Stimulated activated CD8-positive, alpha-beta memory T cell treated with anti-CD3 and anti-CD28 coated beads, Interleukin-15, amount 100 ng/mL, for 1 hour (primary cell): ENCODE measurements around the gene TIMD4.
A peak's percentile ranks its signal among the peaks of the same experiment; 100 is the strongest.
"Not testable (repeated sequence)": the region's sequence is repeated elsewhere in the genome, so short reads cannot be mapped to it uniquely, and the experiment has no call there.

Experiments
- DNase-seq: peaks from one replicate; pipeline ENCODE4 v3.0.0-alpha.2; 2020; ENCODE audit warnings: low read depth

TIMD4 gene

DNA sequence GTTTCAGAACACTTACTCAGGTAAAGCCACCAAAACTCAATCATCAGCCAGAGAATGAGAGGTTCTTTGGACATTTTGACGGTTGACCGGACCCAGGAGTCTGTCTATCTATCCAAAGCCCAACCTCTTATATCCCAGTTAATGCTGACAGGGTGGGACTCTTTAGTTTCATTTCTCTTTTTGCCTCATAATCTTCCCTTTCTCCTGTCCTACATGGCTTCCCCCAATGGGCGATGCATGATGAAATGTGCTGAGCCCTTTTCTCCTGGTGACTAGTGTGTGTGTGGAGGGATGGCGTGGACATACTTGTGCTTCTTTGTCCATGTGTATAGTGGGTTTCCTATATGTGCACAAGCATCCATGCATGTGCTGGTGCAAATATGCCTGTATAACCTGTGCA, at the start of gene TIMD4:
Gene TIMD4 (minus strand): TSS at position 102 of the 400 bp plus-strand sequence. CDS start 28 bp downstream, at position 74.
- no peak for DNase-seq

DNA sequence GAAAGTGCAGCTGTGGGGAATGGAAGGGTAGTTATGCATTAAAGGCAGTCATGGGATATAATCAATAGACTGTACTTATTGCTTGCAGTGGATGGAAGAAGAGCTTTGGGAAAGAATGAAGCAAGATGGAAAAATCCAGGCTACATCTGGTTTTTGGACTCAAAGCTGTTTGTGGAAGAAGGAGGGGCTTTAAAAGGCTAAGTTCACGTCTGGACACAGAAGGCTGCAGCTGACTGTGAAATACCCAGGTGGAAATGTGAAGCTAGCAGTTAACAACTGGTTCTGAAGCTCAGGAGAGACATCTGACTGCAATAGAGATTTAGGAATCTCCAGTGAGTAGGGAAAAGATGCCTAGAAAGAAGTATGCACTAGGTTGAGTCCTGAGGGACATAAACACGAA, 43.2 kb upstream of the TIMD4 start:
- DNase-seq: no peak

- no peak for DNase-seq
These were observed 42.0 kb upstream of the TIMD4 start for GRCh38 chr5:157004893-157005551.

GRCh38 chr5:156991714-156992113, 28.7 kb upstream of the TIMD4 start:
- DNase-seq: no peak

DNA sequence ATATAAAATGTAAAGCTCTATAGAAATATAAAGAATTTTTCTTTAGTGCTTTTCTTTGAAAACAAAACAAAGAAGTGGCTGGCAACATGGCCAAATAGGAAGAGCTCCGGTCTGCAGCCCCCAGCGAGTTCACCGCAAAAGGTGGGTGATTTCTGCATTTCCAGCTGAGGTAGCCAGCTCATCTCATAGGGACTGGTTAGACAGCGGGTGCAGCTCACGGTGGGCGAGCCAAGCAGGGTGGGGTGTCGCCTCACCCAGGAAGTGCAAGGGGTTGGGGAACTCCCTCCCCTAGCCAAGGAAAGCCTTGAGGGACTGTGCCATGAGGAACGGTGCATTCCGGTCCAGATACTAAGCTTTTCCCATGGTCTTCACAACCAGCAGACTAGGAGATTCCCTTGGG, 21.0 kb upstream of the TIMD4 start:
- no peak for DNase-seq

DNA sequence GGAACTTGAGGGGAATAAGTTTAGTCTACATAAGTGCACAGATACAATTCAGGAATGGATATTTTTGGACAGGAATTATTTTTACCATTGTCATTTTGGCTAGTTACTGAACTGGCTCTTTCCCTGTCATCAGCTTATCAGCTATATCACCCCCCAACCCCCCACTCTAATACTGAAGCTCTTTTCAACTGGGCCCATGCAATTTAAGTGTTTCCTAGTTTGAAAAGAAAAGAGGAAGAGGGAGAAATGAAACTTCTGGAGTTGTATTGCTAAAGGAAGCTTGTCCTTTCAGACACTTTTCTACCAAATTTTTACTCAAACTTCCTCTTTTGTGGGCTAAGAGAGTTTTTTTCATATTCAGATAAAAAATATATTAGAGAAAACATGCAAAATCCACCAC, 18.5 kb upstream of the TIMD4 start:
- no peak for DNase-seq

- DNase-seq: no peak
These were observed 11.3 kb upstream of the TIMD4 start for GRCh38 chr5:156974328-156974727.

DNA sequence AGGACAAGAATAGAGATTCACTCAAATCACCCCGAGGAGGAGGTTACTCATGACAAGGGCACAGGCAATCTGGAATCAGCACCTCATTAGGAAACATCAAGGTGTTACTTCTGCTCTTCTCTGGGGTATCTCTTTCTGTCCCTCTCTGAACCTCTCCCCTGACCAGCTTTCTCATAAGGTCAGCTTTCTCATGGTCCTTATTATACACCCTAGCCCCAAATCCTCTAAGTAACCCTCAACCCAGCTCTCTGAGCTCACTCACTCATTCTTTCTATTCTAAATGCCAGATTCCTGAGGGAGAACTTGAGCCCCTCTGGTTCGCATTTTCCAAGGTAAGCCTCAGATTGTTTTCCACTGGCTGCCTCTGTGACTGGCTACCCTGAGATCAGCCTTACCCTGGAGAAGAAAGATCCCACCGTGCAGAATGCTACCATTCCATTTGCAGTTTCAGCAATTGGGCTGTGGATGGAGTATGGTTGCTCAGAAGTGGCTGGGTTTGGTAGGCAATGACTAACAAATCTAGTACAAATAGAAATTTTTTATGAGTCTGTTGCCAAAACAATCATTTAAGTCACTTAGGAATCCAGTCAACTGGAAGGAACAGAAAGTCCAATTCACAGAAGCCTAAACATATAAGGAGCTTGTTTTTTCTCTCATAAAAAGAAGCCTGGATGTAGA, 9.0 kb upstream of the TIMD4 start:
- no peak for DNase-seq

- no peak for DNase-seq
These were observed 8.4 kb upstream of the TIMD4 start for GRCh38 chr5:156971415-156971814.

DNA sequence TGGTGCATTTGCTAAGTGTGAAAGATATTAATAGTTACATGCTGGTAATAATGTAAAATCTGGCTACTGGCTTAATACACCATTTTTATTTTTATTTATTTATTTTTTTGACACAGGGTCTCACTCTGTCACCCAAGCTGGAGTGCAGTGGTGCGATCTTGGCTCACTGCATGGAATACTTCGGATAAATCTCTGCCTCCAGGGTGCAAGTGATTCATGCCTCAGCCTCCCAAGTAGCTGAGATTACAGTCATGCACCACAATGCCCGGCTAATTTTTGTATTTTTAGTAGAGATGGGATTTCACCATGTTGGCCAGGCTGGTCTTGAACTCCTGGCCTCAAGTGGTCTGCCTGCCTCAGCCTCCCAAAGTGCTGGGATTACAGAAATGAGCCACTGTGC, 4.4 kb upstream of the TIMD4 start:
- DNase-seq: not testable (repeated sequence)

DNA sequence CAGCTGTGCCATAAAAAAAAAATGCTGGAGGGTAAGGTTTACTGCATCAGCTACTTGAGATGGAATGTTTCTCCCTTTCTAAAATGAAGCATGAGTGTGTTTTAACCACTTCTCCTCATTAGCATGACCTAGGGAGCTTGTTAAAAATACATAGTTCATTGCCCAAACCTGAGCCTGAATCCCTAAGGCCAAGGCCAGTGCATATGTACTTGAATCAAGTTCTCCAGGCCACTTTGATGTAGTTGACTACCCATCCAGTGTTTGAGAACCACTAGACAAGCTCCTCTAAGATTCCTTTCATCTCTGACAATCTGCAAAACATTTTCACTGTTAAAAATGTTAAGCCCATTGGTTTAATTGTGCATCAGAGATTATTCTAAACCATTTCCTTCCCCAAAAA, 6.7 kb downstream of the TIMD4 start:
- DNase-seq: no peak

GRCh38 chr5:156951359-156951758, 11.7 kb downstream of the TIMD4 start:
- no peak for DNase-seq

- DNase-seq: no peak
These were observed 12.3 kb downstream of the TIMD4 start for GRCh38 chr5:156950716-156951115.

DNA sequence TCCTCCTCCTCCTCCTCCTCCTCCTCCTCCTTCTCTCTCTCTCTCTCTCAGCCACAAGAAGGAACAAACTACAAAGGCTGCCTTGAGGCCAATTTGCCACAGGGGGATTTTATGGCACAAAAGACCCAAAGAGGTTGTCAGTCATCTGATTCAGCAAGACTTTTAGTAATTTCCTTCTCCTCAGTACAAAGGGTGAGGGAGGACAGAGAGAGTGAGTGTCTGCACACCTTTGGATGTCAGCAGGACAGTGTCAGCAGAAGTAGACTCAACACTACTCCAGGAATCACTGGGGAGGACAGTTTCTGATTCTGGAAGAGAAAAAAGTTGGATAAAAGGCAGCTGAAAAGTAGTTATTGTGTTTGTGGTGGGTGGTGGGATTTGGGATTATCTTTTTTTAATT, 13.6 kb downstream of the TIMD4 start:
- DNase-seq: no peak

GRCh38 chr5:156947925-156948324, 15.1 kb downstream of the TIMD4 start:
- DNase-seq: no peak

- no peak for DNase-seq
These were observed 21.0 kb downstream of the TIMD4 start for GRCh38 chr5:156942064-156942463.

DNA sequence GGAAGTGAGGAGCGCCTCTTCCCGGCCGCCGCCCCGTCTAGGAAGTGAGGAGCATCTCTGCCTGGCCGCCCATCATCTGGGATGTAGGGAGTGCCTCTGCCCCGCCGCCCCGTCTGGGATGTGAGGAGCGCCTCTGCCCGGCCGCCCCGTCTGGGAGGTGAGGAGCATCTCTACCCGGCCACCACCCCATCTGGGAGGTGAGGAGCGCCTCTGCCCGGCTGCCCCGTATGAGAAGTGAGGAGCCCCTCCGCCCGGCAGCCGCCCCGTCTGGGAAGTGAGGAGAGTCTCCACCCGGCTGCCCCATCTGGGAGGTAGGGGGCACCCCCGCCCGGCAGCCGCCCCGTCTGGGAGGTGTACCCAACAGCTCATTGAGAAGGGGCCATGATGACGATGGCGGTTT, 22.6 kb downstream of the TIMD4 start:
- not testable (repeated sequence) for DNase-seq

DNA sequence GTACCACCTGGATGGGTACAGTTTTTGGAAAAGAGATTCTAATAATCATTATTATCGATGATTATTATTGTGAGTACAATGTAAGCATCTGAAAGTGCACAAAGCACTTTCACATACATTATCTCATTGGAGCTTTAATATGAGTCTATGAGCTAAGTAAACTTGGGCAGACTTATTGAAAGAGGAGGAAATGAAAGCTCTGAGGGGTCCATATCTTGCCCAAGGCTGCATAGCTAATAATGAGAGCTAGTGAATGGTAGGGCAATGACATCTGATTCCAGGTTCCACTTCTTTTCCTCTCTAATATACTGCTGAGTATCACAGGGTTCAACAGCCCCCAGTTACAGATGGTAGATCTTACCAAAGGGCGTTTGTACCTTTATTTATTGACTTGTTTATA, 26.1 kb downstream of the TIMD4 start:
- no peak for DNase-seq

GRCh38 chr5:156934450-156935211, 28.4 kb downstream of the TIMD4 start:
- peak; percentile 8 for DNase-seq

GRCh38 chr5:156929366-156929948, 33.6 kb downstream of the TIMD4 start:
- no peak for DNase-seq

- DNase-seq: no peak
These were observed 35.5 kb downstream of the TIMD4 start for GRCh38 chr5:156927545-156927944.

GRCh38 chr5:156925767-156926166, 37.3 kb downstream of the TIMD4 start:
- not testable (repeated sequence) for DNase-seq
